Erythroblast (primary cell): ENCODE measurements around the gene NCS1.

Source experiments
- DNase-seq, 2 experiments: peaks; one replicate each; lab custom pipeline; 2025; lab: John Stamatoyannopoulos, UW
- GATA1 ChIP-seq: IDR thresholded peaks from 2 replicates; pipeline ENCODE4 v1.6.1; 2011; ENCODE audit warnings: low read depth, mild to moderate bottlenecking, control low read depth, low read length, moderate library complexity
- POLR2A ChIP-seq: IDR thresholded peaks from 2 replicates; pipeline ENCODE4 v1.6.1; 2011; ENCODE audit warnings: mild to moderate bottlenecking, low read length

Gene NCS1

GRCh38 chr9:130139251-130139650, 33.0 kb upstream of the NCS1 start:
- DNase-seq = no peak
- no peak for TF ChIP-seq GATA1
- TF ChIP-seq POLR2A = no peak

- TF ChIP-seq GATA1 = no peak
- DNase-seq = no peak
Measured at GRCh38 chr9:130140706-130141105, 31.5 kb upstream of the NCS1 start.

- TF ChIP-seq POLR2A = peak; percentile 16
- no peak for TF ChIP-seq GATA1
- no peak for DNase-seq
Measured at GRCh38 chr9:130142056-130142455, 30.1 kb upstream of the NCS1 start.

GRCh38 chr9:130142641-130143040, 29.6 kb upstream of the NCS1 start:
- DNase-seq = peak in 1 of 2 experiments; percentile 39
- no peak for TF ChIP-seq POLR2A

GRCh38 chr9:130143279-130143893, 28.8 kb upstream of the NCS1 start:
- DNase-seq = no peak
- TF ChIP-seq GATA1 (no peak), POLR2A (no peak)

- no peak for DNase-seq
- TF ChIP-seq GATA1 (no peak), POLR2A (peak; percentile 14)
Measured at GRCh38 chr9:130143958-130144366, 28.2 kb upstream of the NCS1 start.

- DNase-seq = no peak
- TF ChIP-seq GATA1 (no peak), POLR2A (no peak)
Measured at GRCh38 chr9:130144703-130145102, 27.5 kb upstream of the NCS1 start.

- no peak for TF ChIP-seq POLR2A
- no peak for TF ChIP-seq GATA1
- no peak for DNase-seq
Measured at GRCh38 chr9:130145658-130146057, 26.5 kb upstream of the NCS1 start.

GRCh38 chr9:130147198-130147597, 25.0 kb upstream of the NCS1 start:
- no peak for DNase-seq

GRCh38 chr9:130147910-130148309, 24.3 kb upstream of the NCS1 start:
- no peak for DNase-seq
- no peak for TF ChIP-seq POLR2A
- TF ChIP-seq GATA1 = no peak

More at GRCh38 chr9:130147198-130147597, 25.0 kb upstream of the NCS1 start:
- TF ChIP-seq POLR2A (no peak), GATA1 (no peak)

GRCh38 chr9:130149031-130149430, 23.2 kb upstream of the NCS1 start:
- no peak for DNase-seq
- TF ChIP-seq POLR2A (no peak), GATA1 (no peak)

- TF ChIP-seq POLR2A (no peak), GATA1 (no peak)
- DNase-seq = no peak
Measured at GRCh38 chr9:130149654-130150286, 22.4 kb upstream of the NCS1 start.

GRCh38 chr9:130150779-130151382, 21.3 kb upstream of the NCS1 start:
- TF ChIP-seq GATA1 = no peak
- no peak for TF ChIP-seq POLR2A
- DNase-seq = peak; percentile 20 to 49

- TF ChIP-seq GATA1 = no peak
- no peak for TF ChIP-seq POLR2A
- no peak for DNase-seq
Measured at GRCh38 chr9:130154816-130155215, 17.4 kb upstream of the NCS1 start.
